ENCODE data around the gene UBB.

- TF ChIP-seq CTCF (IDR thresholded peaks at IDR 0.05; ENCODE audit: low read depth, low read length, poor library complexity, severe bottlenecking) (no peak), EZH2phosphoT487 (IDR thresholded peaks at IDR 0.05; ENCODE audit: borderline replicate concordance, low read length) (no peak)
These were observed 26.3 kb upstream of the UBB start for GRCh38 chr17:16354585-16354984.
